HG02610 (cell line): ENCODE results near the gene FYB1.

Source experiments
- ATAC-seq: cut with Tn5 transposase; IDR thresholded peaks from one replicate; pipeline ENCODE4 v1.9.1; 2021; ENCODE audit warnings: mild to moderate bottlenecking, moderate library complexity; ENCODE audit not compliant: unreplicated experiment

Gene FYB1

GRCh38 chr5:39207345-39208045, 11.9 kb downstream of the FYB1 start:
- no peak for ATAC-seq

GRCh38 chr5:39206630-39207321, 12.6 kb downstream of the FYB1 start:
- no peak for ATAC-seq

GRCh38 chr5:39205550-39205949, 13.8 kb downstream of the FYB1 start:
- ATAC-seq: no peak

GRCh38 chr5:39203951-39204350, 15.4 kb downstream of the FYB1 start:
- no peak for ATAC-seq

GRCh38 chr5:39203275-39203922, 16.0 kb downstream of the FYB1 start:
- no peak for ATAC-seq

GRCh38 chr5:39202597-39203274, 16.6 kb downstream of the FYB1 start:
- ATAC-seq: no peak

- ATAC-seq: no peak
These were observed 17.4 kb downstream of the FYB1 start for GRCh38 chr5:39201781-39202596.

GRCh38 chr5:39201160-39201780, 18.1 kb downstream of the FYB1 start:
- no peak for ATAC-seq

- ATAC-seq: no peak
These were observed 19.3 kb downstream of the FYB1 start for GRCh38 chr5:39200081-39200480.

GRCh38 chr5:39199335-39199734, 20.0 kb downstream of the FYB1 start:
- no peak for ATAC-seq

GRCh38 chr5:39198127-39198526, 21.2 kb downstream of the FYB1 start:
- no peak for ATAC-seq

- ATAC-seq: no peak
These were observed 21.8 kb downstream of the FYB1 start for GRCh38 chr5:39197556-39197955.

- no peak for ATAC-seq
These were observed 24.1 kb downstream of the FYB1 start for GRCh38 chr5:39195198-39195826.

- ATAC-seq: no peak
These were observed 24.8 kb downstream of the FYB1 start for GRCh38 chr5:39194466-39195136.

- no peak for ATAC-seq
These were observed 25.6 kb downstream of the FYB1 start for GRCh38 chr5:39193553-39194465.

- no peak for ATAC-seq
These were observed 26.8 kb downstream of the FYB1 start for GRCh38 chr5:39192450-39193160.

GRCh38 chr5:39191216-39191615, 28.1 kb downstream of the FYB1 start:
- no peak for ATAC-seq
